ENCODE measurements around the gene ZFP92.
"Not testable (repeated sequence)": the region's sequence is repeated elsewhere in the genome, so short reads cannot be mapped to it uniquely, and the experiment has no call there.

Gene ZFP92

DNA sequence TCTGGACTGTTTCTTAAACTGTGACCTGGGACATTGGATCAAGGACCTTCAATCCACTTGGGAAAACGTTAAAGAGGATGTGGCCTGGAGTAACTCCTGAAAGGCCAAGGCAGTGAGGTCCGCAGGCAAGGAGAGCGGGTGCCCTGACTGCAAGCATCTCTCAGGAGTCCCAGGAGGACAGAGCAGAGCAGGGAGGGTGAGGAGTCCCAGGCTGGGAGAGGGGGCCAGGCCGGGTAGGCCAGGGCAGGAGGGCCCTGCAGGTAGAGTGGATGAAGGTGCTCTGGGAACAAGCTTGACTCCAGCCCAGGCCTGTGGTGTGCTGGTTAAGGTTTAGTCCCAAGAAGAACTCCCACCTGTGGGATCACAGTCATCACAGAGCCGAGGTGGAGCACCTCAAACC, 23.9 kb upstream of the ZFP92 start:
- FAIRE-seq: no peak

DNA sequence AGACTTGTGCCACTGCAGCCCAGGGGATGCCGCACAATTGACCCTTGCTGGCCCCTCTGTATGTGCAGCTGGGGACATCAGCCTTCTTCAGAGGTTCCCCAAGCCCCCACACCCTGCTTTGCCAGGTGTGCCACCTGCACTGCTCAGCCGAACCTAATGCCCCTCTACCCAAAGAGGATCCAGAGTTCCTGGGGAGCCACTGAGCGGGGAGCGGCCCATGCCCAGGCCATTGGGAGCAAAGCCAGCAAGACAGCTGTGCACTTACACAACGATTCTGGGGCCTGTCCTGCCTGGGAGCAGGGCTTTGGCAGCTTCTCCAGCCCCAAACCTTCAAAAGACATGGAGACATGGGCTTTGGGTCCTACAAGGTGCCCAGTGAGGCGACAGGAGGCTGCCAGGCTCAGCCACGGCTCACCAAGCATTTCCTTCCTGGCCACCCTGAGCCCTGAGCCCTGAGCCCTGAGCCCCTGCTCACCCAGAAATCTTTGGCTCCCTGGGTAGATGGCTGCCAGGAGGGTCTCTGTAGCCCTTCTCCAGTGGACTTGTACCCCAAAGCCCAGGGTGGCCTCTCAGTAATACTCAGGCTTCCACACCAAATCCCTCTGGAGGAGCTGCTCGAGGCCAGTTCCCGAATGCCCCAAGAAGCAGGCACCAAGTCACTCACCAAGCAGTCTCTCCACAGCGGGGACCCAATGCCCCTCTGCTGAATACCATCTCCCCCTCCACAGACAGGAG, 23.1 kb upstream of the ZFP92 start:
- FAIRE-seq: no peak

DNA sequence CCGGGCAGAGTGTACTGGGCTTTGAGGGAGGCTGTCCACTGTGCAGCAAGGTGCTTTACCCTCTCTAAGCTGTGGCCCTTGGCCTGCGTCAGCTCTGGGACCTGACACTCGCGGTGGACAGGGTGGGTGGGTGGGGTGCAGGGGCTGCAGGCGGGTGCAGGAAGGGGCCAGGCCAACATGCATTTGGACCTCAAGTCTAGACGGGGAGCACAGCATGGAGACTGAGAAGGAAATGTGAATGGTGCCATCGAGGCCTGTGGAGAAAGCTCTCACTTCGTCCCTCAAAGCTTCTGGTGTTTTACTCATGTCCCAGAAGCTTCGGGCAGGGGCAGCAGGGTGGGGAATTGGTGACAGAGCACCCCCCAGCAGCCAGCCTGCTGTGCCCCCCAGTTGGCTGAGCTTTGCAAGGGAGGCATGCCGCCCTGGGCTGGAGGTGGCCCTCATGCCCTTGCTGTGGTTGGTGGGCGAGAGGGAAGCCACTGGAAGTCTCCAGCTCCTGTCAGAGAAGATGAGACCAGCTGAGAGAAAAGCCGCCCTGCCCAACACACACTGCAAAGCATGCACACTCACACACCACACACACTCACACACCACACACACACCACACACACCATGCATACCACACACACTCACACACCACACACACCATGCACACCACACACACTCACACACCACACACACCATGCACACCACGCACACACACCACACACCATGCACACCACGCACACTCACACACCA, 22.4 kb upstream of the ZFP92 start:
- no peak for FAIRE-seq

DNA sequence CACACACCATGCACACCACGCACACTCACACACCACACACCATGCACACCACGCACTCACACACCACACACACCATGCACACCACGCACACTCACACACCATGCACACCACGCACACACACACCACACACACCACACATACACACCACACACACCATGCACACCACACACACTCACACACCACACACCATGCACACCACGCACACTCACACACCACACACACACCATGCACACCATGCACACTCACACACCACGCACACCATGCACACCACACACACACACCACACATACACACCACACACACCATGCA, 21.9 kb upstream of the ZFP92 start:
- not testable (repeated sequence) for FAIRE-seq

DNA sequence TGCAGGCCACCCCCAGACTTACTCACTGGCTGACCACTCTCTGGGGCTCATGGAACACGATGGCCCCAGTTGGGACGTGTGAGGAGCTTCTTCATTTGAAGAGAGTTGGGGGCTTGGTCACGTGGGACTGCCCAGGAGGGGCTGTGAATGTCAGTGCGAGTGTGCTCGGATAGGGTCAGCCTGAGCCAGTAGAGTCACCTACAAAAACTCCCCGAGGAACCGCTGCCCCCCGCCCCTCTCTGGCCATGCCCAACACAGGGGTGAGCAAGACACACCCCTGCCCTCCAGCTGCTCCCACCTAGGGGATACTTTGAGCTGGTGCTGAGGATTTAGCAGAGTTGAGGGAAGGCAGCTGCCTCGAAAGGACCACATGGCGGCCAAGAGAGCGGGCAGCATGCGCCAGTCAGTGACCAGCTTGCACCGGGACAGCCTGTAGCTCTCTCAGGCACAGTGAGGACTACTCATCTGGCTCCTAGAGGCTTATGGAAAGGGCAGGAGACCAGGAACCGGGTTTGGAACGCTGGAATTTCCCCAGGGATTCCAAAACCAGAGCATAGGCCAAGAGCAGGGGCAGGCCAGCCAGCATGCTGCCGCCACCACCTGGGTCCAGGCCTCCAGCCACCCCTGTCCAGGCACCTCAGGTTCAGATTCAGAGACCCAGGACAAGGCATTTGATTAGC, 18.5 kb upstream of the ZFP92 start:
- FAIRE-seq: no peak

DNA sequence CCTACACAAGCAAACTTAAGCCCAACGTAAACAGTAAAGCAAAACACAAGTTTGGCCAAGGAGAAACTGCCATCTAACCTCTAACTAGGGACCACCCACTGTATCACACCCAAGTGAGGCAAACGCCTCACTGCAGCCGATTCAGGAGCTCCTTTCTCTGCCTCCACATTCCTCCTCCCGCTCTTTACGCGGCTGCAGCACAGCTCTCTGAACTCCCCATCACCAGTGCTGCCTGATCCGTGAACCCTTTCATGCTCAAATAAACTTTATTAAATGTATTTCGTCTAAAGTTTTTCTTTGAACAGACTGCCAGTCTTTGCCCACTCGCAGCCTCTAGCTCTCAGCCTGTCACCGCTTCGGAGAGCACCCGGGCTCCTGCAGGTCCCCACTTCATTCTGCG, 16.7 kb upstream of the ZFP92 start:
- no peak for FAIRE-seq

DNA sequence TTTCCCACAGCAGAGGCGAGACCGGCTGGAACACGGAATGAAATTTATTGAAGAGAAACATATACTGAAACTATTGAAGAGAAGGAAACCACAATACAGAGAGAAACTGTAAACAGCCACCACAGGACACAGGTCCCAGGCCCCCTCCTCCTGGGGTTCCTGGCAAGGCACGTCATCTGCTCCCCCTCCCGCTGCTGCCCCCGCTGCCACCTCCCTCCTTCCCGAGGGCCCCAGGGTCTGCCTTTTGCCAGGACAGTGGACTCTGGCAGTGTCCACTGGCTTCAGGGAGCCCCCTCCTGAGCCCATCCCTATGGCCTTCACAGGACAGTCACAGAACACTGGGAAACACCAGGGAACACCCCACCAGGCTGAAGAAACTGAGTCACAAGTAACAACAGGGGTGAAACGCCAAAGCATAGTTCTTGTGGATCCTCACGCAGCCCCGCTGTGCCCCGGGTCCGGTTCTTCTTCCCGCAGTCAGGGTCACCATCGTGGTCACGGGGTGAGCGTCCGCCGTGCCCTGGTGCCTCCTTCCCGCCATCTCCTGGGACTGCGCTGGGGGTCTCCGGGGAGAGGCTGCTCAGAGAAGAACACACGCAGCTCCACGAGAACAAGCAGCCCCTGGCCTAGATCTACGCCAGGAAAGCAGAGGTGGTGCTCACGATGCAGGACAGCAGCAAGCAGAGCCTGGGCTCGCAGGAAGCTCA, 15.5 kb upstream of the ZFP92 start:
- no peak for FAIRE-seq

DNA sequence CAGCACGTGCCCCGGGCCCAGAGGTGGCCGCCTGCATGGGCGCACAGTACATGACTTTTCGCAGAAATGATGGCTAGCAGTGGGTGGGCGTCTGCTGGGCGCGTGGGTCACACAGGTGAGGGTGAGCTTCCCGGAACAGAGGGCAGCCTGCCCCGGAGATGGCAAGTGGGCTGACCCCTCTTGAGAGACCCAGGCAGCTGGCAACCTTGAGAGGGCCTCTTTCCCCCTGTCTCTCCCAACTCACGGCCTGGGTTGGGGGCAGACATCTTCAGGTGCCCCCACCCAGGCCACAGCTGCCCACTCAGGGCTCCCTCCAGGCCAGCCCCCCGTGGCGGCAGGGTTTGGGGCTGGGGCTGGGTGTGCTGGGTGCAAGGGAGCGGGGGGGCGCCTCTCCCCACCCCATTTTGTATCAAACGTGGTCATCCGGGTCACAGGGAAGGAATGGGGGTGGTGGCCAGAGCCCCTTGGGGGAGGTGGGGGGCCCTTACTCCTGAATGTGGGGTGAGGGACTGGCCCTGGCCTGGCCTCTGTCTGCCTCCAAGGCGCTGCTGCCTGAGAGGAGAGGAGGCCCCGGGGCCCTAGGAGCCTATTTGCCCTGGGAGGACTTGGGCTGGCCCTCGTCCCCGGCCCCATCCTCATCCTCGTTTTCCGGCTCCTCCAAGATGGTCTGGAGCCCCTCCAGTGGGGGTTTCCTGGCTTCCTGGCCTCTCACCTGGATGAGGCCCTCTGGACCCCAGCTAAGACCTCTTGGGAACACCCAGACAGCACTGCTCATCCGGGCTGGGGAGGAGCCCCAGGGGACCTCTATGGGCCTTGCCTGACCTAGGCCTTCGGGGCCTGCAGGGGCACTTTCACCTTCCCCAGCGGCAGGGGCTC, 14.7 kb upstream of the ZFP92 start:
- FAIRE-seq: no peak

DNA sequence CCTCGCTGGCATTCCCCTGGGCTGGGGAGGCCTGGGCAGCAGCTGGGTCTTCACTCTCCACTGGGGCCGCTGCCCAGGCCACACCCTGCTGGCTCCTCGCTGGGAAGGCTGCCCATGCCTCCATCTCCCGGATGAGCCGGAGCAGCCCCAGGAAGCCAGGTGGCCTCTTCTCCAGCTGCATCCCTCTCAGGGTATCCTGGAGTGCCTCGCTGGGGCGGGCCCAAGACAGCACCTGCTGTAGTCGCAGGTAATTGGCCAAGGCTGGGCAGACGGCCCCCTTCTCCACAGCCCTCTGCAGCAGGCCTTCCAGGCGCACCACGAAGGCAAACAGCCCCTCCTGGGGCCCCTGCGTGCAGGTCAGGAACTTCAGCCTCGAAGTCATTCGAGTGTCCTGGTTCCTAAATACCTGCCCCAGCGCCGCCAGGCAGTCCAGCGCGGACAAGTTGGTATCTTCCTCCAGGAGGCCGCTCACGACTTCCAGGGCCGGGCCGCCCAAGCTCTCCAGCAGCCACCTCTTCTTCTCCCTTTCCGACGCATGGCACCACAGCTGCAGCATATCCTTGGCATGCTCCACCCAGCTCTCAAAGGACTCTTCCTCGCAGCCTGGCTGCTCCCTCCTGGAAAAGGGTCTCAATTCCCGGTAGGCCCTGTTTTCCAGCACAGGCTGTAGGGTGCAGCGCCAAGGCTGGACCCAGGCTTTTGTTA, 13.9 kb upstream of the ZFP92 start:
- no peak for FAIRE-seq

DNA sequence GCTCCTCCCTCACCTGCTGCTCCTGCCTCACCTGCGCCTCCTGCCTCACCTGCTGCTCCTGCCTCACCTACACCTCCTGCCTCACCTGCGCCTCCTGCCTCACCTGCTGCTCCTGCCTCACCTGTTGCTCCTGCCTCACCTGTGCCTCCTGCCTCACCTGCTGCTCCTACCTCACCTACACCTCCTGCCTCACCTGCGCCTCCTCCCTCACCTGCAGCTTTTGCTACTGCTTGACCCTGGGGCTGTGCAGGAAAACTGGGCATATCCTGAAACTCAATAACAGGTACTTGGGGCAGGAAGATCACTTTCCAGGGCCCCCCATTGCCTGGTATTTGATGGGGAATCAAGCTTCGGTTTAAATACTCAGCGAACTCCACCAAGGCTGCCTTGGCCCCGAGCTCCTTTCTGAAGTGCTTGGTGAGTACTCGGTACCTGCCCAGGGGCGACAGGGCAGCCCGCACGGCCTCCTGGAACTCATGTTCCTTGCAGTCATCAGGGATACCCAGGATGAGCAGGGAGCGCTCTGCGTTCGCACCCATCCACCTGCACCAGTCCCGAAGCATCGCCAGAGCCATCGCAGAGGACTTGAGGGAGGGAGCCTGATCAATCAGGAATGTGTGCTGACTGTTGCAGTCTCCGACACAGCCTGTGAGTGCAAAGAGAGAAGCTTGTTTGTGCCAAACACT, 12.9 kb upstream of the ZFP92 start:
- no peak for FAIRE-seq

DNA sequence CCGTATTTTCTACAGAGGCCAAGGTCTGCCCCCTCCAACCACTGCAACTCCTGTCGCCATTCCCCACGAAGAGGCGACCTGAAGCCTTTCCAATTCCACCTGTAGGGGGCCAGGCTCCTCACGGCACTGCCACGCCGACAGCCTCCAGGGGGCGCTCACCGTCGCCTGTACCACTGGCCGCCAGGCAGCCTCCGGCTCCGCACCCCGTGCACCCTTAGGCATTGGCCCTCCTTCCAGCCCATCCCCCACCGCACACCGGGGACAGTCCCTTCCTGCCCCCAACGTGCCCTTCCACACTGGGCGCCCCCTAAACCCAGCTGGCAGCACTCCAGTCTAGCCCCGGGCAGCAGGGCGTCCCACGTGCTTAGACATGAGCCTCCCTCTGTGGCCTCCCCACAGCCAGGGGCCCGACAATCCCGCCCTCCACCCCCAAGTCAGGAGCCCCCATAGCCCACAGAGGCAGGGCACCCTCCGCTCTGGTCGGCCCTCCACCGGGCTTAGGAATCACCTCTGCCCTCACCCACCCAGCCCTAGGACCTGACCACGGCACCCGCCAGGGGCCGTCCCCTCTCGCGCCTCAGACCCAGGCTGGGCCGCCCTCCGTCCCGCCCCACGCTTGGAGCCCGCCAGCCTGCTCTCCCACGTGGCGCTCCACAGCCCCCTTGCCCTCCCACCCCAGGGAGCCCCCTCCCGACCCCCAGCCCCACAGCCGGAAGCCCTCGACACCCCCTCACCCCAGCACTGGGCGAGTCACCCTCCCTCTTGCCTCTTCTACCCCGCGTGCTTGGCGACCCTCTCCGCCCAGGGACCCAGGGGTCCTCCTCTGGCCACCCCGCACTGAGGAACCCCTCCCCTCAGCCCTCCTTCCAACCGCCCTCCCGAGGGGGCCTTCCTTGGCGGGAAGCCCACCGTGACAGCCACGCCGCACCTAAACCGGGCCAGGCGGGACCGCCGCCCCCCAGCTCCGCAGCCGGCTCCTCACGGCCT, 10.8 kb upstream of the ZFP92 start:
- FAIRE-seq: no peak

DNA sequence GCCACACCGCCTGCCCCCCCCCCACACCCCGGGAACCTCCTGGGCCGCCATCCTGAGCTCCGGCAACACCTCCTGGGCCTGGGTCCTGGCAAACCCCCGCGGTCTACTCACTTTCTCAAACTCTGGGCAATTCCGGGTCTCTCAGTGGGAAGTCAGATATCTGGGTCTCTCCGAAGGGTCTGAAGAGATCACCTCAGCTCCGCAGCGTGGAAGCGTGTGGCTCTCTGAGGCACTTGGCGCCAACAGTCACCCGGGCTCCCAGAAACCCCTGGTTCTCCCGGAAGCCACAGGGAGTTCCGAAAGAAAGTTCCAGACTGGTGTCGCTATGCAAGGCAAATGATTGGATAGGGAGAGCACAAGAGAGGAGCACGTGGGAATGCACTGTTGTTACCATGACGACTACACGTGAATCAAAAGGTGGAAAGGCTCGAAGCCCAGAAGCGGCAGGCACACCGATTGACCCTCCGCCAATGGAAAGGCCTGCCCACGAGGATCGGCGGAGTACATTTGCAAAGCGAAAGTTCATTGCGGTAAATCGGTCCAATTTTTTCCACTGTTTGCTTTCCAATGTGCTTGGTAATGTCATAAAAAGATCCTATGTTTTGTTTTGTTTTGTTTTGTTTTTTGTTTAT, 10.0 kb upstream of the ZFP92 start, which contains the start of gene PNMA6E:
TSS of gene PNMA6E (minus strand) at position 218 of the 632 bp plus-strand sequence. CDS start 2,501 bp downstream, outside the sequence.
- no peak for FAIRE-seq

DNA sequence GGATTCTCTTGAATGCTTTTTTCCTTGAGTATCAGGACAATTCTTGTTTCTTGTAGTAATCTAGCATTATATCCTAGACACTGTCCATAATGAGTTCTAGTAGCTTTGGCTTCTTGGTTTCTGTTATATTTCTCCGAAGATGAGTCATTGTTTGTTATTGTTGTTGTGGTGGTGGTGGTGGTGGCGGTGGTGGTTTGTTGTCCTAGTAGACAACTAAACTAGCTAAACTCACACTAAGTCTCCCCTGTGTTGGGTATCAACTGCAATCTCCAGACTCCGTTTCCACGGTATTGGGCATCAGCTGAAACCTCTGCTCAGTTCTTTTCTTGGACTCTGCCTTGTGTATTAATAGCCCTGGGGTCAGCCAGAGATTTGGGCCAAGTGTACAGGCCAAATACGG, 6.9 kb upstream of the ZFP92 start:
- FAIRE-seq: not testable (repeated sequence)

DNA sequence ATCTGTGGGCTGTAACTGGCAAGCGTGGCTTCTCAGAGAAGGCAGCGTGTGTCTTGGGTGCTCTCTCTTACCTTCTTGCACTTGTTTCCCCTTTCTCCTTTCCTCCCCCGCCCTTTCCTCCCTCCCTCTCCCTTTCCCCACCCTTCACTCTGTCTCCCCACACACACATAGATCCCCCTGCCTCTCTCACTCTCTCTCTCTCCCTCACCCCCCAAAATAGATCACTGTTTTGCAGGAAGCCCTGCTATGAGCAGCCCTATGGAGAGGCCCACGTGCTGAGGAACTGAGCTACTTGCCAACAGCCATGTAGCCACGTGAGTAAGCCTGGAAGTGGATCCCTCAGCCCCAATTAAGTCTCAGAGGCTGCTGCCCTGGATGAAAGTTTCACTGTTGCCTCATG, 5.8 kb upstream of the ZFP92 start:
- FAIRE-seq: no peak

DNA sequence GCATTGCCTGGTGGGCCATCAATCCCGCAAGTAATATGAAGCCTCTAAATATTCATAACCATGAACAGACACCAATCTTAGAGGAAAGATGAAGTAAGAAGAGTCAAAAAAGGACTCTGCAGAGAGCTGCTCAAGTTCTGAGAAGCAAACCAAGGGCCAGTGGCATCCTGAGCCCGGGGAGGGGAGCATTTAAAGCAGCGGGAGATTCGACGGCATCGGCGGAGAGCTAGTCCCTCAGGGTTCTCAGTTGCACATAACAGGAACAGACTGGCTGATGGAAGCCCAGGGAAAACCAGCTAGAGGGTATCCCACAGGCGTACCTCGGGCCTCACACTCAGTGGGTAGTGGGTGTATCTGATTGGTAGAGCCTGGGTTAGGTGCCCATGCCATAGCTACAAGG, 5.3 kb upstream of the ZFP92 start:
- no peak for FAIRE-seq

DNA sequence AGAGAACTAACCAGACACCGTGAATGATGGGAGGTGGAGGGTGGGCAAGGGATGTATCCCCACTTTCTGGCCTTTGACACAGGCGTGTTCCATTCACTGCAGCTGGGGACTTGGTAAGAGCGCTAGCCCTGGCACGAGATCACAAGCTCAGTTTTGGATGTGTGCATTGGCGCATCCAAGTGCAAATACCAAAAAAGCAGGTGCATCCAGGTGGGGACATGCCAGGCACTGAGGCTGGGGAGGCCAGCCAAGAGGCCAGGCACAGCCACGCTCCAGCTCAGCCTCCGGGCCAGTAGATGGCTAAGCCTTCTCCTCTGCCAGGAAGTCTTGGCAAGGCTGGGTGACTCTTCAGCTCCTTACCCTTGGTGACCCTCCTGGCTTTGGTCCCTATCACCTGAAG, 4.4 kb upstream of the ZFP92 start:
- FAIRE-seq: no peak

DNA sequence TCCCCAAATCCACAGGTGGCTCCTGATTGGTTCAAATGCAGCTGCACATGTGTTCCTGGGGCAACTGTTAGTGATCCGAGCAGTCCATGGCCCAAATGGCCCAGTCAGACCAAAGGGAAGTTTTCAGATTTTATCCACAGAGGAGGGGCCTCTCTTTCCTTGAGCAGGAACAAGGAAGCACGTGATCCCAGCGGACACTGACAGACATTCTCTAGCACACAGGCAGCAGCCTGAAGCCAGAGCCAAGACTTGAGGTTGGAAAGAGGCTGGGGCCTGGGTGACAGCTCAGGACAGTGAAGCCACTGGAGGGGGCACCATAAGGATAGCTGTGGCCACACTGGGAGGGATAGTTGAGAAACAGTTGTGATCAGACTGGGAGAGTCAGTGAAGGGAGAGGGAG, 3.5 kb upstream of the ZFP92 start:
- FAIRE-seq: no peak

DNA sequence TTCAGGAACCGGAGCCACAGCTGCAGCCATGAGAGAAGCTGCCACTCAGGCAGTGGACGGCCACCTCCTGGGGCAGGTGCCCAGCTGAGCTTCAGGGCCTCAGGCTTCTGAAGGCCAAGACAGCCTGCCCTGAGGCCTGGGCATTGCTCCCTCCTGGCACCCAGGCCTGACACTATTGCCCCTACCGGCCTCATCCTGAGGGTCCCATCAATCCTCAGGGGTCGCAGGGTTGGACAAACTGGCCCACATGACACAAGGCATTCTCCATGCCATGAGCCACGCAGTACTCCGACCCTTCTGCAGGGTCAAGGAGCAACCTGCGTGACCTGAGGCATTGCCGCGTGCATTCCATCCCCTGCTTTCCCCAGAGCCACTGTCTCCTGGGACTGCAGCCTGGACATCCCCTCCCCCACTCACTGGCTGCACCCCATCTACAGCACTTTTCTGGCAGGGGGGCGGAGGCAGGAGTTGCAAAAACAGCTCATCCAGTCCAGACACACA, 3.0 kb upstream of the ZFP92 start:
- no peak for FAIRE-seq

DNA sequence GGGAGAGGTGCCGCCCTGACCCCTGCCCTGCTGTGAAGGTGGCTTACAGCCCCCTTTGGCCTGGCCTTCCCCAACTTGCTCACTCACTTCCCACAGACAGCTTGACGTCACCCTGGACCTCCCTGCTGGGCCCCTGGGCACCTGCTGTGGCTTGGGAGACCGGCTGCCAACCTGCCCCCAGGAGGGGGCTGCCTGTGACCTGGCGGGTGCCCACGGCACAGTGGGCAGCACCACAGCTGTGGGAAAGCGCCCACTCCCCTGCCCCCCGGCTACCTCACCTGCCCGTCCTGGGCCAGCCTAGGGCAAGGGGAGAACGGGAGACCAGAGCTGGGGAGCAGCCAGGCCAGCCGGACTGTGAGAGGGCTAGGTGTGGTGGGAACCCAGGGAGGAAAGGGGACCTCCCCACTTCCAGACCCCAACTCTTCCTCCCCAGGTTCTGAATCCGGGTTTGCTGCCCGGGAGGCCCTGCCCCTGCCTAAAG, 2.4 kb upstream of the ZFP92 start:
- no peak for FAIRE-seq

Data from G401.6 (cell line).